Kidney (tissue), 14 donors: ENCODE data around the gene PGAP6. TPM values are rescaled to one million over a fixed set of nuclear protein-coding genes. Genes with fewer than 3 reads are reported as not detected.
A peak's percentile ranks its signal among the peaks of the same experiment; 100 is the strongest.

Experiments used
- DNase-seq, 5 donors: peaks; one replicate each; pipeline ENCODE4 v3.0.0-alpha.2; 2013 to 2020
- FAIRE-seq: peaks from 2 replicates; lab custom pipeline; 2012; peaks lifted over from hg19 to GRCh38; lab: Jason Lieb, UNC
- H3K27ac ChIP-seq, 2 donors: one replicate each; pipeline ENCODE4 v1.7.0; 2013; ENCODE audit warnings: low read depth in 2 of 2, low read length in 2 of 2, inconsistent platforms in 1 of 2
- H3K27me3 ChIP-seq: one replicate; pipeline ENCODE4 v1.7.1; 2013; ENCODE audit warnings: low read length, inconsistent platforms; ENCODE audit not compliant: control insufficient read depth, insufficient read depth
- H3K36me3 ChIP-seq, 3 donors: one replicate each; pipeline versions ENCODE4 v1.7.0 to v1.7.1; 2013; ENCODE audit warnings: low read length in 3 of 3, control low read depth in 1 of 3, inconsistent platforms in 1 of 3; ENCODE audit not compliant: insufficient read depth in 3 of 3, control insufficient read depth in 2 of 3
- H3K4me1 ChIP-seq, 3 donors: one replicate each; pipeline versions ENCODE4 v1.7.0 to v1.7.1; 2013; ENCODE audit warnings: low read length in 3 of 3, inconsistent platforms in 1 of 3, low read depth in 1 of 3; ENCODE audit not compliant: control insufficient read depth in 2 of 3, insufficient read depth in 2 of 3
- H3K4me3 ChIP-seq, 3 donors: one replicate each; pipeline versions ENCODE4 v1.7.0 to v1.8.1; 2013; ENCODE audit warnings: low read length in 3 of 3, control low read depth in 1 of 3, inconsistent platforms in 1 of 3
- H3K9ac ChIP-seq, 3 donors: one replicate each; pipeline versions ENCODE4 v1.7.0 to v1.7.1; 2013; ENCODE audit warnings: low read length in 3 of 3, control low read depth in 1 of 3, inconsistent platforms in 1 of 3
- H3K9me3 ChIP-seq, 3 donors: one replicate each; pipeline versions ENCODE4 v1.7.0 to v1.7.1; 2013; ENCODE audit warnings: low read length in 3 of 3, control low read depth in 1 of 3, inconsistent platforms in 1 of 3; ENCODE audit not compliant: control insufficient read depth in 2 of 3, insufficient read depth in 1 of 3
- CTCF ChIP-seq: IDR thresholded peaks from 3 replicates; pipeline ENCODE4 v1.5.1; 2012; ENCODE audit warnings: mild to moderate bottlenecking, moderate library complexity, borderline replicate concordance; ENCODE audit not compliant: insufficient read depth; ENCODE audit errors: extremely low read depth
- intact Hi-C: fragments of 100-400 bp; cut with DNase I; formaldehyde crosslinking; loops from one replicate; pipeline ENCODE4 v1.11.1; 2022
- polyA plus RNA-seq: library from polyadenylated mRNA; stranded (reverse); fragments of 350-450 nt; fragmentation: Illumina TruSeq; extraction: RNeasy Lipid Tissue Mini Kit (QIAGEN cat#74804); gene quantifications from one replicate; pipeline ENCODE4 v1.2.3, GENCODE V29; 2014; ENCODE audit warnings: low read depth, low replicate concordance; ENCODE audit not compliant: insufficient read depth
- total RNA-seq: library from RNA; stranded (reverse); fragmentation: NEBNext Ultra II Directional; extraction: Animal tissue kit (Norgen Biotek cat#: 25700); gene quantifications from one replicate; pipeline ENCODE4 v1.2.1, GENCODE V29; 2021
- donor health status: control.
- donor health status: control.
- donor health status: control.
- donor health status: control.
- donor health status: control.
- donor health status: DM: yes; HTN: yes; CAD: no.
- donor health status: Normal renal cell carcinoma (clear cell type).

The PGAP6 gene
- total and polyA plus RNA-seq, 2 donors from 2014 or later, result 65.0 to 144 TPM

GRCh38 chr16:411576-412265, 29.9 kb upstream of the PGAP6 start:
- Histone ChIP-seq H3K27me3 (no peaks in the 10 kb centered on the region), H3K27ac (no peak overlapping the region), H3K9me3 (no peaks in the 10 kb centered on the region), H3K4me3 (no peak overlapping the region), H3K36me3 (peaks cover 0 to 5% (median 0%) of the 10 kb centered on the region in 3 donors), H3K4me1 (no peaks in the 10 kb centered on the region), H3K9ac (no peak overlapping the region)
- FAIRE-seq, result no peak
- TF ChIP-seq CTCF, result no peak
- no peak for DNase-seq
- intact Hi-C loops, result no loop called here

GRCh38 chr16:410516-411178, 28.9 kb upstream of the PGAP6 start:
- Histone ChIP-seq H3K4me3 (no peak overlapping the region), H3K4me1 (no peaks in the 10 kb centered on the region), H3K36me3 (peaks cover 0 to 5% (median 0%) of the 10 kb centered on the region in 3 donors), H3K9ac (no peak overlapping the region), H3K9me3 (no peaks in the 10 kb centered on the region), H3K27ac (no peak overlapping the region), H3K27me3 (no peaks in the 10 kb centered on the region)
- TF ChIP-seq CTCF, result no peak
- no peak for FAIRE-seq
- peak in 3 of 5 donors; percentile 52 to 73 (median 65) for DNase-seq
- intact Hi-C loops, result no loop called here

- no peak for TF ChIP-seq CTCF
- FAIRE-seq (no peak), DNase-seq (no peak)
- intact Hi-C loops, result no loop called here
- Histone ChIP-seq H3K27ac (no peak overlapping the region), H3K9me3 (no peaks in the 10 kb centered on the region), H3K4me3 (no peak overlapping the region), H3K9ac (no peak overlapping the region), H3K27me3 (no peaks in the 10 kb centered on the region), H3K36me3 (peaks cover 0 to 5% (median 0%) of the 10 kb centered on the region in 3 donors), H3K4me1 (no peaks in the 10 kb centered on the region)
Measured at GRCh38 chr16:407253-407652, 25.5 kb upstream of the PGAP6 start.
